ENCODE measurements around the gene POC1A. TPM values are rescaled to one million over a fixed set of nuclear protein-coding genes. Genes with fewer than 3 reads are reported as not detected.

Gene POC1A
- total RNA-seq, 1 donor from 2014 or later, result 1.2 TPM

GRCh38 chr3:52130966-52131622, 23.1 kb downstream of the POC1A start:
- DNase-seq, result no peak

GRCh38 chr3:52128118-52128683, 26.0 kb downstream of the POC1A start:
- Histone ChIP-seq H3K27me3 (ENCODE audit: low read depth) (no peaks in the 10 kb centered on the region), H3K4me3 (no peak overlapping the region), H3K4me1 (peaks cover 9% of the 10 kb centered on the region), H3K9me3 (replicated peaks) (no peaks in the 10 kb centered on the region), H3K36me3 (no peaks in the 10 kb centered on the region), H3K27ac (replicated peaks) (peak overlapping the region; percentile 38)
- no peak for DNase-seq
- TF ChIP-seq CTCF (IDR thresholded peaks at IDR 0.05; ENCODE audit: borderline replicate concordance), result no peak
- intact Hi-C loops (cut with micrococcal nuclease), result no loop called here

More at GRCh38 chr3:52130966-52131622, 23.1 kb downstream of the POC1A start:
- H3K4me3 ChIP-seq, result no peak overlapping the region
- intact Hi-C loops (cut with micrococcal nuclease), result no loop called here
- H3K9me3 ChIP-seq (replicated peaks), result no peaks in the 10 kb centered on the region
- H3K27me3 ChIP-seq (ENCODE audit: low read depth), result no peaks in the 10 kb centered on the region
- H3K27ac ChIP-seq (replicated peaks), result no peak overlapping the region
- no peak for TF ChIP-seq CTCF (IDR thresholded peaks at IDR 0.05; ENCODE audit: borderline replicate concordance)
- H3K36me3 ChIP-seq, result no peaks in the 10 kb centered on the region
- H3K4me1 ChIP-seq, result peaks cover 11% of the 10 kb centered on the region

GRCh38 chr3:52126500-52126899, 27.7 kb downstream of the POC1A start:
- H3K4me3 ChIP-seq, result no peak overlapping the region
- H3K9me3 ChIP-seq (replicated peaks), result no peaks in the 10 kb centered on the region
- intact Hi-C loops (cut with micrococcal nuclease), result no loop called here
- H3K36me3 ChIP-seq, result no peaks in the 10 kb centered on the region
- peaks cover 24% of the 10 kb centered on the region for H3K4me1 ChIP-seq
- no peak for DNase-seq
- no peaks in the 10 kb centered on the region for H3K27me3 ChIP-seq (ENCODE audit: low read depth)
- TF ChIP-seq CTCF (IDR thresholded peaks at IDR 0.05; ENCODE audit: borderline replicate concordance), result no peak
- no peak overlapping the region for H3K27ac ChIP-seq (replicated peaks)

- Histone ChIP-seq H3K4me3 (no peak overlapping the region), H3K27me3 (ENCODE audit: low read depth) (no peaks in the 10 kb centered on the region), H3K27ac (replicated peaks) (no peak overlapping the region), H3K4me1 (peaks cover 29% of the 10 kb centered on the region), H3K36me3 (no peaks in the 10 kb centered on the region), H3K9me3 (replicated peaks) (no peaks in the 10 kb centered on the region)
- TF ChIP-seq CTCF (IDR thresholded peaks at IDR 0.05; ENCODE audit: borderline replicate concordance), result no peak
- intact Hi-C loops (cut with micrococcal nuclease), result no loop called here
- no peak for DNase-seq
Measured at GRCh38 chr3:52126036-52126435, 28.2 kb downstream of the POC1A start.

- Histone ChIP-seq H3K4me1 (peaks cover 38% of the 10 kb centered on the region), H3K9me3 (replicated peaks) (no peaks in the 10 kb centered on the region), H3K27me3 (ENCODE audit: low read depth) (no peaks in the 10 kb centered on the region), H3K27ac (replicated peaks) (no peak overlapping the region), H3K36me3 (no peaks in the 10 kb centered on the region), H3K4me3 (no peak overlapping the region)
- TF ChIP-seq CTCF (IDR thresholded peaks at IDR 0.05; ENCODE audit: borderline replicate concordance), result no peak
- DNase-seq, result no peak
- intact Hi-C loops (cut with micrococcal nuclease), result no loop called here
Measured at GRCh38 chr3:52124766-52125165, 29.5 kb downstream of the POC1A start.

Measured in left ventricle myocardium inferior (tissue), 1 donor.